ENCODE measurements around the gene ELMO1.

The ELMO1 gene

DNA sequence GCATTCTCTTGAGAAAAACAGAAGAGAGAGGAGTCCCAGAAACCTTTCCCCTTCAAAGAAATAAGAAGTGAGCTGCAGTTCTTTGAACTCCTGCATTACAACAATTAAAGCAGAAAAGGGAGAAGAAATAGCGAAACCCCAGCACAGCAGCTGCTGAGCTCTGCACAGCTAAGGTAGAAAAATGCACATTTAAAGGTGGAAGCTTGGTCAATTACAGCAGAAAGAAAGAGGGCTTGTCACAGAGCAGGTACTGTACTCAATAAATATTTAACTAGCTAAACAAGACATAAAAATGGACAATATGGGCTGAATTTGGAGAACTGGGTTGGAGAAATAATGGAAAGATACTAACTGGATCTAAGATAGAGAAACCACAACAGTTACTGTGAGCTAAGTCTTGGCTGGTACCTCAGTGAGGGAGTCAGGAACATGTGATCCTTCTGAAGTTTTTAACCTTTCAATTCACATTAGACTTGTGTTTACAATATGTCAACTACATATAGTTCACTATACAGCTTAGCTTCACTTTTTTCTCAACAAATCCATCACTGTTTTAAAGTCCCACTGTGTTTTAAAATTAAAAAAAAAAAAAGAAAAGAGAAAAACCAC lies 332.5 kb downstream of the ELMO1 start:
- DNase-seq (ENCODE audit: insufficient read length) (no peak), FAIRE-seq (no peak)
- TF ChIP-seq POLR2A (IDR thresholded peaks at IDR 0.05; ENCODE audit: low read depth, low read length) (no peak), TAF1 (IDR thresholded peaks at IDR 0.05; ENCODE audit: borderline replicate concordance, low read depth, low read length) (no peak), POLR2AphosphoS5 (IDR thresholded peaks at IDR 0.05; ENCODE audit: low read depth, low read length) (no peak)

DNA sequence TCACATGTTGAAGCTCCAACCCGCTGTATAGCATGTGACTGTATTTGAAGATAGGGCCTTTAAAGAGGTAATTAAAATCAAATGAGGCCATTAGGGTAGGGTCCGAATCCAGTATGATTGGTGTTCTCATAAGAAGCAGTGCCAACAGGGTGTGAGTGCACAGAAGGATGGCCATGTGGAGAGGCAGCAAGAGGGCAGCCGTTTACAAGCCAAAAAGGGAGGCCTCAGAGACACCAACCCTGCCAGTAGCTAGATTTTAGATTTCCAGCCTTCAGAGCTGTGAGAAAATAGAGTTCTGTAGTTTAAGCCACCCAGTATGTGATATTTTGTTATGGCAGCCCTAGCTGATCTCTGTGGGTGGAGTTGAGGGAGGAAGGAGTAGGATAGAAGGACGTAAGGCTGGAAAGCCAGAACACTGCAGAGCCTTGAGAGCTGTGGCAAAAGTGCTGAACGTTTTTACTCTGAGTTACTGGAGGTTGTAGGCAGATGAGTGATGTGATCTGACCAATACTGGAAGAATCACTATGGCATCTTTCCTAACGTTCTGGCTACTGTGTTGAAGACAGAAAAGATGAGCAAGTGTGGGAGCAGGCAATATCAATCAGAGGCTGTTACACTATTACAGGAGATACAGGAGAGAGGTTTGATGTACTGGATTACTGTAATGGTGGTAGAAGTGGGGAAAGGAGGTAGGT lies 334.9 kb downstream of the ELMO1 start:
- DNase-seq (ENCODE audit: insufficient read length) = no peak
- TF ChIP-seq POLR2A (IDR thresholded peaks at IDR 0.05; ENCODE audit: low read depth, low read length) (no peak), POLR2AphosphoS5 (IDR thresholded peaks at IDR 0.05; ENCODE audit: low read depth, low read length) (no peak), TAF1 (IDR thresholded peaks at IDR 0.05; ENCODE audit: borderline replicate concordance, low read depth, low read length) (no peak)
- no peak for FAIRE-seq

DNA sequence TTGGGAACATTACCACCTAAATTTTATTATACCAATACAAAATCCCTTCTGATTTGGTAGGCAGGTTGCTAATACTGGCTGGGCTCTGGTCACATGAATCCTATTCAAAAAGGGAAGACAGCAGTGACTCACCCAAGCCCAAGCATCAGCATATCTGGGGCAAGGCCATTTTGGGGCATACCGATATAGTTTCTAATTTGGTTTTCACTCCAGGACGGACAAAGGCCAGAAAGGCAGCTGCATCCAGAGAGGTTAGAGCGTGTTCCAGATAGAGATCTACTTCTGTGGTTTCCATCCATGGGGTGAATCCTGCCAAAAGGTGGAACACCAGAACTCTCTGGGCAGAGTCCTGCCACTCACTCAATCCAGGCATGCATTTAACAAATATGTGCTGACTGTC lies 335.8 kb downstream of the ELMO1 start:
- DNase-seq (ENCODE audit: insufficient read length) = no peak
- TF ChIP-seq POLR2AphosphoS5 (IDR thresholded peaks at IDR 0.05; ENCODE audit: low read depth, low read length) (no peak), TAF1 (IDR thresholded peaks at IDR 0.05; ENCODE audit: borderline replicate concordance, low read depth, low read length) (no peak), POLR2A (IDR thresholded peaks at IDR 0.05; ENCODE audit: low read depth, low read length) (no peak)
- FAIRE-seq = no peak

- TF ChIP-seq TAF1 (IDR thresholded peaks at IDR 0.05; ENCODE audit: borderline replicate concordance, low read depth, low read length) (no peak), POLR2AphosphoS5 (IDR thresholded peaks at IDR 0.05; ENCODE audit: low read depth, low read length) (no peak), POLR2A (IDR thresholded peaks at IDR 0.05; ENCODE audit: low read depth, low read length) (no peak)
- FAIRE-seq (no peak), DNase-seq (ENCODE audit: insufficient read length) (no peak)
Measured at GRCh38 chr7:37112218-37112617, 336.4 kb downstream of the ELMO1 start.

DNA sequence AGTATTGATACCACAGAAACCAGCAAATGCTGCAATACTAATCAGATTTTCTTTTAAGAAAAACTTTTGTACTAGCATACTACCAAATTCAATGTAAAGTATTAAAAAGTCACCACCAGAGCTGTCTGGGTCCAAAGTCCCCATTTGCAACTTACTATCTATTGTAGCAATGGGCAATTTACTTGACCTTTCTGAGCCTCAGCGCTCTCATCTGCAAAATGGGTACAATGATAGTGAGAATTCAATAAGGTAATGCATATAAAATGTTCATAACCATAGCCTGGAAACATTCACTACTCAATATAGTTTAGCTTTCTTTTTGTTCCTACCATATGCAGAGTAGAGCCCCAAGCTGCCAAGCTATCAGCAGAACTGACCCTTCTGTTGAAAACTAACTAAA lies 337.2 kb downstream of the ELMO1 start:
- TF ChIP-seq POLR2AphosphoS5 (IDR thresholded peaks at IDR 0.05; ENCODE audit: low read depth, low read length) (no peak), TAF1 (IDR thresholded peaks at IDR 0.05; ENCODE audit: borderline replicate concordance, low read depth, low read length) (no peak)
- DNase-seq (ENCODE audit: insufficient read length) (no peak), FAIRE-seq (no peak)

- FAIRE-seq (no peak), DNase-seq (ENCODE audit: insufficient read length) (no peak)
- TF ChIP-seq POLR2AphosphoS5 (IDR thresholded peaks at IDR 0.05; ENCODE audit: low read depth, low read length) = no peak
- TF ChIP-seq TAF1 (IDR thresholded peaks at IDR 0.05; ENCODE audit: borderline replicate concordance, low read depth, low read length) = no peak
- no peak for TF ChIP-seq POLR2A (IDR thresholded peaks at IDR 0.05; ENCODE audit: low read depth, low read length)
Measured at GRCh38 chr7:37110660-37111424, 337.8 kb downstream of the ELMO1 start.

DNA sequence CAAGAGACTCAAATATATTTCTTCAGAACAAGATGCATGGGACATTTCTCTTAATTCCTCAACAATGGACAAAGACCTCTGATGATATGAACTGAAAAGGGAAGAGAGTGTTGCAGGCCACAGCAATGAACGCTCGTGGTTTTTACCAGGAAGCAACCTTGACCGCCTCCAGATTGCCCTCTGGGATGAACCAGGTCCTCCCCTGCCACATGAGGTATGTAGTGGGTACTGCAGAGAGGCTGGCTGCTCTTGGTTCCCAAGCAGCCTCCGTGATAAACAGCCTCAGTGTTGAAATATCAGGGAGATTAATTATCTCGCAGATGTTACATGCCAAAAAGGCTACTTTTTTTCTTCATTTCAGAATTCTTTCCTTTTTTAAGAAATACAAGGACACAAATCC lies 338.8 kb downstream of the ELMO1 start:
- FAIRE-seq (no peak), DNase-seq (ENCODE audit: insufficient read length) (no peak)
- no peak for TF ChIP-seq POLR2A (IDR thresholded peaks at IDR 0.05; ENCODE audit: low read depth, low read length)
- no peak for TF ChIP-seq POLR2AphosphoS5 (IDR thresholded peaks at IDR 0.05; ENCODE audit: low read depth, low read length)
- no peak for TF ChIP-seq TAF1 (IDR thresholded peaks at IDR 0.05; ENCODE audit: borderline replicate concordance, low read depth, low read length)

DNA sequence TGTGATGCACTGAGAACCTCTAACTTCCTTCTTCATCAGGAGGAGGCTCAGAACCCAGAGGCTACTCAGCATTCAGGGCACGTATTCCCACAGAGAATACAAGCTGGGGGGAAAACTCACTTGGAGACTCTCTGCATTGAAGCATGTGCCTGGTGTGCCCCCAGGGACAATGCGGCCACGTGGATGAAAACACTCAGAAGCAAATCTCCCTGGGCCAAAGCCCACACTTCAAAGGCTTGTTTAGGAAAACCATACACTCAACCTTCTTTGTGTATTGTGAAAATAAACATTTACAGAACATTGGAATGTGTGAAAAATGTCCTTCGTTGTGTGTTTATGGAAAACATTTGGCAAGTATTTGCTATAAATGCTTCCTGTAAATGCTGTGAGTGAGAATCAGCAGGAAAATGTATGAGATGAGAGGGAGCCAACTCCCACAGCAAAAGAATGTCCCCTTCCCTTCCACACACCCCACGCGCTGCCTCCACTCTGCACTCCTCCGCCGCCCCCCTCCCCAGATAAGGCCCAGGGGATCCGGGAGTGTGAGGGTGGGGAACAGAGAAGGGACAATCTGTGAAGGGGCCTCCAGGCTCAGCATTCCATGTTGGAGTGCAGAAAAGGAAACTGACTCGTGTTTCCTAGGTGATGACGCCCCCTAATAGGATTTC lies 339.5 kb downstream of the ELMO1 start:
- TF ChIP-seq POLR2AphosphoS5 (IDR thresholded peaks at IDR 0.05; ENCODE audit: low read depth, low read length) (no peak), POLR2A (IDR thresholded peaks at IDR 0.05; ENCODE audit: low read depth, low read length) (no peak), TAF1 (IDR thresholded peaks at IDR 0.05; ENCODE audit: borderline replicate concordance, low read depth, low read length) (no peak)
- FAIRE-seq (no peak), DNase-seq (ENCODE audit: insufficient read length) (no peak)

DNA sequence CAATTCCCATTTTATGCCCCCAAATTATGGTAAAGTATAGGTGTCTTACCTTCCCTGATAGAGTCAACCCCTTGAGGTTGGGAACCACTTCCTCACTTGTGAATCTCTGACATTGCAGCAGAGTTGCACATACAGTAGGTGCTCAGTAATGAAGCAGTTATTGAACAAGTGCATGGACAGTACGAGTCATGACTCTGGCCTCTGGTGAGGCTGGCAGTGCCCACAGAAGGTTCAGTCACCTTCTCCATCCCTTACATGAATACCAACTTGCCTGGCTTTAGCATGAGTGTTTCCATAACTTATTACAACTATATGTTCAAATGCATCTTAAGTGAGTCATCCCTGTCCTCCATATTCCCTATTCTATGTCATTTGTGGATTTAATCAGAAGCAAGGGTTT lies 340.0 kb downstream of the ELMO1 start:
- no peak for FAIRE-seq
- DNase-seq (ENCODE audit: insufficient read length) = no peak
- TF ChIP-seq POLR2A (IDR thresholded peaks at IDR 0.05; ENCODE audit: low read depth, low read length) = no peak
- TF ChIP-seq TAF1 (IDR thresholded peaks at IDR 0.05; ENCODE audit: borderline replicate concordance, low read depth, low read length) = no peak
- TF ChIP-seq POLR2AphosphoS5 (IDR thresholded peaks at IDR 0.05; ENCODE audit: low read depth, low read length) = no peak

GRCh38 chr7:37107047-37107750 lies 341.5 kb downstream of the ELMO1 start:
- peak; percentile 9 for FAIRE-seq
- DNase-seq (ENCODE audit: insufficient read length) = no peak
- TF ChIP-seq TAF1 (IDR thresholded peaks at IDR 0.05; ENCODE audit: borderline replicate concordance, low read depth, low read length) = no peak
- no peak for TF ChIP-seq POLR2AphosphoS5 (IDR thresholded peaks at IDR 0.05; ENCODE audit: low read depth, low read length)
- no peak for TF ChIP-seq POLR2A (IDR thresholded peaks at IDR 0.05; ENCODE audit: low read depth, low read length)

GRCh38 chr7:37105762-37106161 lies 342.9 kb downstream of the ELMO1 start:
- FAIRE-seq = no peak
- TF ChIP-seq POLR2A (IDR thresholded peaks at IDR 0.05; ENCODE audit: low read depth, low read length) = no peak
- no peak for TF ChIP-seq TAF1 (IDR thresholded peaks at IDR 0.05; ENCODE audit: borderline replicate concordance, low read depth, low read length)
- no peak for TF ChIP-seq POLR2AphosphoS5 (IDR thresholded peaks at IDR 0.05; ENCODE audit: low read depth, low read length)

More at GRCh38 chr7:37105762-37106161, 342.9 kb downstream of the ELMO1 start:
- no peak for DNase-seq (ENCODE audit: insufficient read length)

Measured in GM12892 (cell line).